HG03103 (cell line): ENCODE data around the gene PICALM.

Experiments
- ATAC-seq: cut with Tn5 transposase; IDR thresholded peaks from one replicate; pipeline ENCODE4 v1.9.1; 2021; ENCODE audit warnings: low read depth; ENCODE audit not compliant: unreplicated experiment

PICALM gene

GRCh38 chr11:86087256-86087655 is 18.4 kb upstream of the PICALM start:
- ATAC-seq = no peak

DNA sequence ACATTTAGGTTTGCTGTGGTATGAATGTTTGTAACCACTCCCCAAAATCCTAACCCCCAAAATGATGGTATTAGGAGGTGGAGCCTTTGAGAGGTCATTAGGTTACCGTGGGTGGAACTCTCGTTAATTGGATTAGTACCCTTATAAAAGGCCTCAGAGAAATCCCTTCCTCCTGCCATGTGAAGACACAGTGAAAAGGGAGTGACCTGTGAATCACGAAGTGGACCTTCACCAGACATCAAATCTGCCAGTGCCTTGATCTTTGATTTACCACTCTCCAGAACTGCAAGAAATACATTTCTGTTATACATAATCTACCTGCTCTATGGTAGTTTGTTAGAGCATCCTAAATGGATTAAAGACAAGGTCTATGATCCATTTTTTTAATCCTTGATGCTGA is 12.6 kb upstream of the PICALM start:
- no peak for ATAC-seq

DNA sequence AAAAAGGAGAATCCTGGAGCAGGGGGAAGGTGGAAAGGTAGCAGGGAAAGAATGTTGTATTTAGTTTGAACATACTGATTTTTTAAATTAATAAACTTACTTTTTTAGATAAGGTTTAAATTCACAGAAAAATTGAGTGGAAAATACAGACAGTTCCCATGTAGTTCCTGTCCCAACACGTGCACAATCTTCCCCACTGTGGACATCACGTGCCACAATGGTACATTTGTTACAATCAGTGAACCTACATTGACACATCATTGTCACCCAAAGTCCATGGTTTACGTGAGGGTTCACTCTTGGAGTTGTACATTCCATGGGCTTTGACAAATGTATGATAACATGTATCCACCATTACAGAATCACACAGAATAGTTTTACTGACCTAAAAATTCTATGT is 10.5 kb upstream of the PICALM start:
- no peak for ATAC-seq

DNA sequence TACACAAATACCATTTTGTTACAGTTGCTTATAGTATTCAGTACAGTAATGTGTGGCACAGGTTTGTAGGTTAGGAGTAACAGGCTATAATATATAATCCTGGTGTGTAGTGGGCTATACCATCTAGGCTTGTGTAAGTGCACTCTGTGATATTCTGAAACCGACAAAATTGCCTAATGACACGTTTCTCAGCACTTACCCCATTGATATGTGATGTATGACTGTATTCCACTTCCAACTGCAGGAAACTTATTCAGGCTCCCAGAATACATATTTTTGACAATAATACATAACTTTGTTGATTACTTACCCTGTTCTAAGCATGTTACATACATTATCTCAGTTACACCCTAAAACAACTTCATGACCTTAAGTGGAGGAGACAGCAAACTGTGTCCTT is 5.1 kb upstream of the PICALM start:
- ATAC-seq = no peak

- ATAC-seq = no peak
Measured at GRCh38 chr11:86072211-86072610, 3.3 kb upstream of the PICALM start.

GRCh38 chr11:86070142-86071056 is 1.5 kb upstream of the PICALM start:
- no peak for ATAC-seq

DNA sequence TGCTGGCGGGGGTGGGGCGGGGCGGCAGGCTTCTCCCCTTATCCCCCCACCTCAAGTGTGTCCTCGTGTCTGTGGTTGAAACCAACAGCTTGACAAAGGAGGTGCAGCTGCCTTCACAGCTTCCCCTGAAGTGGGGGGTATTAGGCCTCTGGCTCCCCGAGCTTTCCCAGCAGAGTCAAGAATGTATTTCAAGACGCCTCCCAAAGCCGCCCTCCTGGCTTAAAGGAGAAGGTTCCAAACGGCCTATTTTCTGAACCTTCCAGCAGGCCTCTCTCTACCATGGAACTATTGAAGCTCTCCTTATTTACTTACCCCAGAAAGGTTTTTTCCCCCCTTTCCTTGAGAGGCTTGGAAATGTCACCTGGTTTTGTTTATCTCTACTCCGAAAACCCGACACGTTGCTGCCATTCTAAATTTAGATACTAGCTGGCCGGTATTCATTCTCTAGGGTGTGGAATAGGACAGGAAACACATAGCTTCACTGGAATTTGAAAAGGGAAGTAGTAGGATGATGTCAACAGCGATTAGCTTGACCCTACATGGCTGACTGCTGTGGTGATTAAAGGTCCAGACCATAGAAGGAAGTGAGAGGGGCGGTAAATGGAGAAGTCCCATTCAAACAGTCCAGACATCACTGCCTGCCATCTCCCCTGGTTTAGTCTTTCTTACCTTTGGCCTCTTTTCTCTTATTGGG is 671 bp upstream of the PICALM start:
- ATAC-seq = peak; percentile 20

- peak; percentile 10 for ATAC-seq
Measured at GRCh38 chr11:86068138-86068871, 579 bp downstream of the PICALM start.

DNA sequence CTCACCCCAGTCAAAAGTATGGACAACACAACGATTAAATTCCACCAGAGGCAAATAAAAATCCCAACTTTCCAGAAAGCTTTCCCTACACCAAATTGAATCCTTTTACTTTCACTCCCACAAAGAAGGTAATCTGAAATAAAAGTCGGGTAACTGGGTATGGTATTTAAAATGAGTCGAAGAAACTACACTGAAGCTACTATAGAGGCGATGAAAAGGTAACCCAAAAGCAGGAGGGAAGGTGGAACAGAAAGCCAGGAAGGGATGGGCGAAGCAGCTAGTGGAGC is 1.1 kb downstream of the PICALM start:
- ATAC-seq = no peak

DNA sequence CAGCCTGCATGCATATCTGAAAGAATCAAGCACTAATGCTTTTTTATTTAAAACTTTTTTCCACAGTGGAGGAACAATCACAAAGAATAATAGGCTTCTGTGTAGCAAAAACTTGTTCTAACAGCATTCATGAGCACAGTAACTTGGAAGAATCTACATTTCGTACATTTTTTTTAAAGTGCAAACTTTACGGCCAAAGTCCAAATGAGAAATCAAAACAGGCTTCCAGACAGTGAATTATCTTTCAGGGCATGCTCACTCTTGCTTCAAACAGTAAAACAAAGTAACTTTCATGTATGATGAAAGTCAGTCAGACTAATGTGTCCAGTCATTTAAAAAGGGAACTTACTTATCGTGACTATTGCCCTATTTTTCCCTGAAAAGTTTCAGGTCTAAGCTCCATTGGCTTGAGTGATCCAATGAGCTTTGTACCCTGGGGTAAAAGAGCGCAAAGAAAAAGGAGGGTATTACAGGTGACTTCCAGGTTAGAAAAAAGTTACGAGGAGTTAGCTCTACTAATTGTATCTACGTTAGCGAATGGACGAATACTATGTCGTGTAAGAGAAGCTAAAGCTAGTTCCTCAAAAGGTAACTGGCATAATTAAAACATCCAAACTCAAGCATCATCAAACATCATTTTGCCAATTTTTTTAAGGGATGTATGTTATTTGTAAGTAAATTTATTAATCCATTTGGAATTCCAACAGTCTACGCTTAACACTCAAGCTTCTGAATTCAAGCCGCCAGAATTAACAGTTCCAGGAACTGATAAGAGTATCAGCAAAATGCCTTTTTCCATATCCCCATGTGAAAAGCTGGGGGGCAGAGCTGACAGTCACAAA is 1.7 kb downstream of the PICALM start:
- no peak for ATAC-seq

DNA sequence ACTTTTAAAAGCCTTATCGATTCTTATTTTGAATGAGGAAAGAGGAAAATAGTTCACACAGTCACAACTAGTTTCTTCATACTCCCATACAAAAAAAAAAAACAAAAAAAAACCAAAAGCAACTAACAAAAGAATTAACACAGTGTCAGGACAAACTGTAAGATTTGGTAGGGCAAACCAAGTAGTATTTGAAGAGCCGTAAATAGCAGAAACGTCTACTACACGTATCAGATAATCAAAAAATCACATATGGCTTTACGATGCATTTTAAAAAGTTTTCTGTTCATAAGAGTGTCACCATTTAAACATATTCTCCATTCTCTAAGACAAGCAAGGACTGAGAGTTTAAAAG is 2.3 kb downstream of the PICALM start:
- ATAC-seq = no peak

DNA sequence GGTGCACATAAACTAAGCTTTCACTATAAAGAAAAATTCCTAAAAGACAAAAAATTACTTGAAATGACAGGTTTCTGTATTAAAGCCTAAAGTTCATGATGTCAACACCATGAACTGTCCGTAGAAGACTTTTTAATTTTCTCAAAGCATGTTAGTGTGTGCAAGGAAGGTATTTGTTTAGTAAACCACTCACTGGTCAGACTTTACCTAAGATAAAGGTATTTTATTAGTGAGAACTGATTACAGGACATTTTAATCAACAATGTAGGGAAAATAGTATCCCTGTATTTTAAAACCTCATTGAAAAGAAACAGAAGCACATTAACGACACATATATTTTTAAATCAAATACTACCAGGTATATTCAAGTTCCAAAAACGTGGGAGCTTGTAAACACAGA is 2.9 kb downstream of the PICALM start:
- no peak for ATAC-seq

DNA sequence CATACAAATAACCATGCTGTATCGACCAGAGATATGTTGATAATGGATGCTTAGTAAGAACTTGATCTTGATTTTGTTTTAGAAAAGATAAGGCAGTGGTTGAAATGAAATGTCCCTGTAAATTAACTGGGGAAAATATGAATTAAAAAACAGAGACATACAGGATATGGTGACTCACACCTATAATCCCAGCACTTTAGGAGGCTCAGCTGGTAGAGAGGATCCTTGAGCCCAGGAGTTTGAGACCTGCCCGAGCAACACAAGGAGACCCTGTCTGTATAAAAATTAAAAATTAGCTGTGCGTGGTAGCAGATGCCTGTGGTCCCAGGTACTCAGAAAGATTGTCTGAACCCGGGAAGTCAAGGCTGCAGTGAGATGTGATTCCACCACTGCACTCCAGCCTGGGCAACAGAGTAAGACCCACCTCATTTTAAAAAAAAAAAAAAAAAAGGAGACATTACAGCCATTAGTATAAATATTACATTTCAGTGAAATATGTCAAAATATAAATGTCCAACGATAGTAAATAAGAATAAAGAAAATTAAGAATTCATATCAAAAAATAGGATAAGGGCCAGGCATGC is 4.6 kb downstream of the PICALM start:
- ATAC-seq = no peak

DNA sequence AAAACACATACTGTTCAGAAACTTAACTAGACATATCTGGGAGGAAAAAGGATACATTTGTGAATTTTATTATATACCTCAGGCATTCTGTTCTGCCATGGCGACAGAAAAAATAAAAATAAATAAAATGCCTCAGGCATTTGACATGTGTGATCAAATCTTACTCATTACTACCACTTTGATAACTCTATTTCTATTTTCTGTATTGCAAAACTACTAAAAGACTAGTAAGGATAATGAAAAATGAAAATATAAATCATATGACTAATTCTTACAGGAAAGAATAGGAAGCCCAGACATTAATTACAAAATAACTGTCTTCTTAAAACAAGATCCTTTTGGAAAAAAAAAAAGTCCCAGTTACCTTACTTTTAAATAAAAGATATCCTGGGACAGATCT is 5.3 kb downstream of the PICALM start:
- no peak for ATAC-seq

GRCh38 chr11:86062719-86063118 is 6.2 kb downstream of the PICALM start:
- ATAC-seq = no peak

GRCh38 chr11:86061483-86062205 is 7.2 kb downstream of the PICALM start:
- ATAC-seq = no peak

DNA sequence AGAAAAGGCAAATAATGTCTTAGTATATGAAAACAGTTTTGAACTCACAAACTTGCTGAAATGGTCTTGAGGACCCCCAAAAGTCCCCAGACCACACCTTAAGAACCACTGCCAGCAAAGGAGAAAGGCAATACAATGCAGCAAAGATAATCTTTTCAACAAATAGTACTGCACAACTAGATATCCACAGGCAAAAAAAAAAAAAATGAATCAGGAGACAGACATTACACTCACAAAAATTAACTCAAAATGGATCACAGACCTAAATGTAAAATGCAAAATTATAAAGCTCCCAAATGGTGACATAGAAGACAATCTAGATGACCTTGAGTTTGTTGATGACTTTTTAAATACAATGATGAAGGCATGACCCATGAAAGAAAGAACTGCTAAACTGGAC is 8.3 kb downstream of the PICALM start:
- no peak for ATAC-seq

GRCh38 chr11:86058360-86058759 is 10.5 kb downstream of the PICALM start:
- ATAC-seq = no peak

DNA sequence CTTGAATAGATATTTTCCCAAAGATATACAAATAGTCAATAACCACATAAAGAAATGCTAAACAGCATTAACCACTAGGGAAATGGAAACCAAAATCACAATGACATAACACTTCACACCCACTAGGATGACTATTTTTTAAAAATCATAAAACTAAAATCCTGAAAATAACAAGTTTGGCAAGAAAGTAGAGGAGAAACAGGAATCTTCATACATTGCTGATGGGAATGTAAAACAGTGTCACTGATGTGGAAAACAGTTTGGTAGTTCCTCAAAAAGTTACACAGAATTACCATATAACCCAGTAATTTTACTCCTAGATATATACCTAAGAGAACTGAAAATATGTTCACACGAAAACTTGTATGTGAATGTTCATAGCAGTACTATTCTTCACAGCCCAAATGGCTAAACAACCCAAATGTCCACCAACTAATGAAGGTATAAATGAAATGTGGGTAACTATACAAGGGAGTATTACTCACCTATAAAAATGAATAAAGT is 12.5 kb downstream of the PICALM start:
- no peak for ATAC-seq
